Caco-2 (cell line): Measurements from ENCODE around the gene ALDH3A2. TPM values are rescaled to one million over a fixed set of nuclear protein-coding genes. Genes with fewer than 3 reads are reported as not detected.
A peak's percentile ranks its signal among the peaks of the same experiment; 100 is the strongest.

ENCODE experiments used
- BruUV-seq: library from RNA; stranded (reverse); fragments of 400-500 nt; replicated peaks from 2 replicates; lab custom pipeline; 2021; lab: Mats Ljungman, UMichigan
- CTCF ChIA-PET: fragments of 300-600 bp; sonication (Branson Sonifier 250); formaldehyde crosslinking; loops from one replicate; lab custom pipeline; 2022; ENCODE audit warnings: antibody characterized with exemption; lab: Charles Lee
- POLR2A ChIA-PET: fragments of 300-600 bp; sonication (Branson Sonifier 250); formaldehyde crosslinking; loops from one replicate; lab custom pipeline; 2022; ENCODE audit warnings: antibody characterized with exemption; lab: Charles Lee
- DNase-seq, 2 experiments: peaks; one replicate each; pipeline versions ENCODE4 v3.0.0 to v3.0.0-alpha.2; 2020 to 2022
- H3K27me3 ChIP-seq: replicated peaks from 2 replicates; pipeline ENCODE4 v1.6.0; 2011; ENCODE audit warnings: low read length; ENCODE audit not compliant: control insufficient read depth, insufficient read depth
- H3K36me3 ChIP-seq: 2 replicates; pipeline ENCODE4 v1.5.1; 2011; ENCODE audit warnings: low read length; ENCODE audit not compliant: control insufficient read depth, insufficient read depth
- H3K4me1 ChIP-seq: fragments of 250-450 bp; sonication (Bioruptor Pico); 2 replicates; pipeline ENCODE4 v1.5.1; 2020; ENCODE audit warnings: mild to moderate bottlenecking
- H3K4me3 ChIP-seq: 2 replicates; pipeline ENCODE4 v1.5.1; 2011; ENCODE audit warnings: low read depth, mild to moderate bottlenecking, control low read depth, low read length
- H3K9me3 ChIP-seq: fragments of 250-450 bp; sonication (Bioruptor Pico); 2 replicates; pipeline ENCODE4 v1.5.1; 2020; ENCODE audit warnings: mild to moderate bottlenecking, moderate library complexity
- H3K27ac Mint-ChIP-seq: one replicate; pipeline ENCODE4 v1.8.0; 2022; ENCODE audit warnings: mixed read lengths; ENCODE audit not compliant: unreplicated experiment
- H3K27me3 Mint-ChIP-seq: one replicate; pipeline ENCODE4 v1.8.0; 2022; ENCODE audit warnings: mixed read lengths; ENCODE audit not compliant: insufficient read depth, unreplicated experiment
- H3K36me3 Mint-ChIP-seq: one replicate; pipeline ENCODE4 v1.8.0; 2022; ENCODE audit warnings: mild to moderate bottlenecking, mixed read lengths; ENCODE audit not compliant: insufficient read depth, unreplicated experiment
- H3K4me1 Mint-ChIP-seq: one replicate; pipeline ENCODE4 v1.8.0; 2022; ENCODE audit warnings: low read depth, mixed read lengths; ENCODE audit not compliant: unreplicated experiment
- H3K4me3 Mint-ChIP-seq: one replicate; pipeline ENCODE4 v1.8.0; 2022; ENCODE audit warnings: mild to moderate bottlenecking, moderate library complexity, mixed read lengths; ENCODE audit not compliant: unreplicated experiment
- H3K9me3 Mint-ChIP-seq: one replicate; pipeline ENCODE4 v1.8.0; 2022; ENCODE audit warnings: mixed read lengths; ENCODE audit not compliant: unreplicated experiment
- intact Hi-C: fragments of 100-400 bp; cut with micrococcal nuclease; formaldehyde crosslinking; loops from one replicate; pipeline ENCODE4 v1.10.0; 2022; ENCODE audit not compliant: unreplicated experiment
- total RNA-seq: library from RNA; stranded (reverse); gene quantifications from 2 replicates; pipeline ENCODE4 v1.2.3, GENCODE V29; 2022
- TF ChIP-seq, protein P1 (sequence below), 2 experiments: fragments of 200-600 bp in 1 of 2; IDR thresholded peaks; 1 replicate in 1 of 2; 2 replicates in 1 of 2; pipeline versions ENCODE4 v1.5.1 to v1.8.0; 2011 to 2022; ENCODE audit warnings: antibody characterized with exemption in 1 of 2, control low read depth in 1 of 2, inconsistent platforms in 1 of 2, low read depth in 1 of 2, low read length in 1 of 2, mild to moderate bottlenecking in 1 of 2, moderate library complexity in 1 of 2; ENCODE audit not compliant: insufficient read depth in 1 of 2, severe bottlenecking in 1 of 2, unreplicated experiment in 1 of 2

Gene ALDH3A2
- total RNA-seq, 1 experiment from 2014 or later: 84.0 TPM

DNA sequence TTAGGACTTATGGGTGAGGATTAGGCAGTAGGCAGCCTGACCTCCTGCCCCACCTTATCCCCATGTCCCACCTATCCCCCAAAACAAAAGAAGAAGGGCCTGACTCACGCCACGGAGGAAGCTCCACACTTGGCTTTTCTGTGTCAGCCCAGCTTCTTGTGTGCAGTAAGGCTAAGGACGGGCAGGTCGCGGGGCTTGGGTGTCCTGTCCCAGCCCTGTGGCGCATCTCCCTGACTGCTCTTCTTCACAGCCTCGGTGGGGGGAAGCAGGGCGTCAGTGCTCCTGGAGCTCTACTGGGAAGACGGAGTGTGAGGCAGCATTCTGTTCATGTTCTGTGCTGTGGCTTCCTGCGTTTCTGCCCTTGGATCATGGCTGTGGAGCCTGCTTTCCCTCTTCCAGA, 34.6 kb upstream of the ALDH3A2 start:
- TF ChIP-seq, protein P1, sequence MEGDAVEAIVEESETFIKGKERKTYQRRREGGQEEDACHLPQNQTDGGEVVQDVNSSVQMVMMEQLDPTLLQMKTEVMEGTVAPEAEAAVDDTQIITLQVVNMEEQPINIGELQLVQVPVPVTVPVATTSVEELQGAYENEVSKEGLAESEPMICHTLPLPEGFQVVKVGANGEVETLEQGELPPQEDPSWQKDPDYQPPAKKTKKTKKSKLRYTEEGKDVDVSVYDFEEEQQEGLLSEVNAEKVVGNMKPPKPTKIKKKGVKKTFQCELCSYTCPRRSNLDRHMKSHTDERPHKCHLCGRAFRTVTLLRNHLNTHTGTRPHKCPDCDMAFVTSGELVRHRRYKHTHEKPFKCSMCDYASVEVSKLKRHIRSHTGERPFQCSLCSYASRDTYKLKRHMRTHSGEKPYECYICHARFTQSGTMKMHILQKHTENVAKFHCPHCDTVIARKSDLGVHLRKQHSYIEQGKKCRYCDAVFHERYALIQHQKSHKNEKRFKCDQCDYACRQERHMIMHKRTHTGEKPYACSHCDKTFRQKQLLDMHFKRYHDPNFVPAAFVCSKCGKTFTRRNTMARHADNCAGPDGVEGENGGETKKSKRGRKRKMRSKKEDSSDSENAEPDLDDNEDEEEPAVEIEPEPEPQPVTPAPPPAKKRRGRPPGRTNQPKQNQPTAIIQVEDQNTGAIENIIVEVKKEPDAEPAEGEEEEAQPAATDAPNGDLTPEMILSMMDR (IDR thresholded peaks at IDR 0.05; ENCODE audit: insufficient read depth in 1 of 2, low read depth in 1 of 2, low read length in 1 of 2, severe bottlenecking in 1 of 2, unreplicated experiment in 1 of 2): no peak
- Histone ChIP-seq H3K36me3 (no peaks in the 10 kb centered on the region), H3K4me1 (no peaks in the 10 kb centered on the region), H3K27me3 (no peaks in the 10 kb centered on the region), H3K9me3 (peaks cover 12% of the 10 kb centered on the region), H3K4me3 (no peak overlapping the region)
- ChIA-PET POLR2A (no interaction called here), CTCF (interaction anchor here (1.5 to 1.7 kb wide), 2 partner anchors 34 to 152 kb away, joined by 3 to 7 read pairs; partner anchors contain the start of gene ALDH3A2)
- intact Hi-C loops: no loop called here
- Mint-ChIP-seq H3K27me3 (no peaks in the 10 kb centered on the region), H3K27ac (no peak overlapping the region), H3K9me3 (peaks cover 27% of the 10 kb centered on the region), H3K36me3 (no peaks in the 10 kb centered on the region), H3K4me1 (peaks cover 7% of the 10 kb centered on the region), H3K4me3 (no peak overlapping the region)
- BruUV-seq: no TSS peak
- no peak for DNase-seq

- H3K4me3 ChIP-seq: no peak overlapping the region
- peaks cover 36% of the 10 kb centered on the region for H3K9me3 Mint-ChIP-seq
- ChIA-PET CTCF (interaction anchor here (0.7 to 1.7 kb wide), 4 partner anchors 34 to 151 kb away, joined by 3 to 7 read pairs (median 6); partner anchors contain the start of gene ALDH3A2), POLR2A (no interaction called here)
- no TSS peak for BruUV-seq
- TF ChIP-seq, protein P1 (IDR thresholded peaks at IDR 0.05; ENCODE audit: insufficient read depth in 1 of 2, low read depth in 1 of 2, low read length in 1 of 2, severe bottlenecking in 1 of 2, unreplicated experiment in 1 of 2): peak; percentile 8 to 13
- intact Hi-C loops: no loop called here
- peaks cover 21% of the 10 kb centered on the region for H3K9me3 ChIP-seq
- no peaks in the 10 kb centered on the region for H3K27me3 ChIP-seq
- no peak overlapping the region for H3K4me3 Mint-ChIP-seq
- peak in 1 of 2 experiments; percentile 10 for DNase-seq
- peaks cover 7% of the 10 kb centered on the region for H3K4me1 Mint-ChIP-seq
- H3K36me3 Mint-ChIP-seq: peaks cover 3% of the 10 kb centered on the region
- H3K4me1 ChIP-seq: no peaks in the 10 kb centered on the region
- H3K27me3 Mint-ChIP-seq: no peaks in the 10 kb centered on the region
- H3K36me3 ChIP-seq: no peaks in the 10 kb centered on the region
- H3K27ac Mint-ChIP-seq: no peak overlapping the region
These were observed 33.7 kb upstream of the ALDH3A2 start for GRCh38 chr17:19614900-19615299.

DNA sequence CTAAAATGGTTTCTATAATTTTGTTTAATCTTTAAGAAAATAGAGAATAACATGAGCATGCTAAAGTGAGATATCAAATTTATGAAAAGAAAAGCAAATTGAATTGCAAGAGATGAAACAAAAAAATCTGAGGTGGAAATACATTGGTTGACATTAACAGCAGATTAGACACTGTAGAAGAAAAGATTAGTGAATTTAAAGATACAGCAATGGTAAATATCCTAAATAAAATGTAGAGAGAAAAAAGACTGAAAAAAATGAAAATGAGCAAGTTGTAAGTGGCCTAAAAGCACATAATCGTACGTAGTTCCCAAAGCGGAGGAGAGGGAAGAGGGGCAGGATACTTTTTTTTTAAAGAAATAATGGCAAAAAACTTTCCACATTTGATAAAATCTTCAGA, 30.5 kb upstream of the ALDH3A2 start:
- Histone ChIP-seq H3K9me3 (peaks cover 35% of the 10 kb centered on the region), H3K27me3 (no peaks in the 10 kb centered on the region), H3K36me3 (no peaks in the 10 kb centered on the region), H3K4me1 (no peaks in the 10 kb centered on the region), H3K4me3 (no peak overlapping the region)
- peaks cover 41% of the 10 kb centered on the region for H3K9me3 Mint-ChIP-seq
- no peak overlapping the region for H3K4me3 Mint-ChIP-seq
- peaks cover 6% of the 10 kb centered on the region for H3K36me3 Mint-ChIP-seq
- no TSS peak for BruUV-seq
- ChIA-PET POLR2A (no interaction called here), CTCF (no interaction called here)
- H3K4me1 Mint-ChIP-seq: peaks cover 7% of the 10 kb centered on the region
- TF ChIP-seq, protein P1 (IDR thresholded peaks at IDR 0.05; ENCODE audit: insufficient read depth in 1 of 2, low read depth in 1 of 2, low read length in 1 of 2, severe bottlenecking in 1 of 2, unreplicated experiment in 1 of 2): no peak
- H3K27ac Mint-ChIP-seq: no peak overlapping the region
- intact Hi-C loops: no loop called here
- DNase-seq: no peak
- no peaks in the 10 kb centered on the region for H3K27me3 Mint-ChIP-seq
